HG02938 (cell line): Measurements from ENCODE around the gene MRPL3.
"Not testable (repeated sequence)": the region's sequence is repeated elsewhere in the genome, so short reads cannot be mapped to it uniquely, and the experiment has no call there.

Source experiments
- ATAC-seq: cut with Tn5 transposase; IDR thresholded peaks from one replicate; pipeline ENCODE4 v1.9.1; 2021; ENCODE audit warnings: mild to moderate bottlenecking, moderate library complexity; ENCODE audit not compliant: unreplicated experiment

Gene MRPL3

DNA sequence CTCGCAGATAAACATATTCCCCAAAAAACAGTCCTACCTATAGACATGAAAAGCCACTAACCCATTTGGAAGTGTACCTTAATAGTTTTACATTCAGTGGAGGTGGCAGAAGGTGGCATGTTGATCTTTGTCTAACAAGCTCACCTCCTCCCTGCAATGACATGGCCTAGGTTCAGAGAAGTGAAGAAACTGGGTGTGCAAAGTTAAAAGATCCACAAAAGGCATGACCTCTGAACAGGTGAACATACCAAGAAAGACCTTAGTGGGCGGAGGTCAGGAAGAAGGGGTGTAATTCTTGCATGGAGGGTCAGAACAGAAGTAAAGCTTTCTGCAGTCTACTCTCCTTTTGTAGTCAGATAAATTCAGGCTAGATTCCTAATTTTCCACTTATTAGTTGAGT, 822 bp downstream of the MRPL3 start:
- no peak for ATAC-seq

- ATAC-seq = no peak
Observed at GRCh38 chr3:131494706-131495105, 8.1 kb downstream of the MRPL3 start.

GRCh38 chr3:131491775-131492174, 11.0 kb downstream of the MRPL3 start:
- no peak for ATAC-seq

GRCh38 chr3:131491084-131491483, 11.7 kb downstream of the MRPL3 start:
- ATAC-seq = no peak

DNA sequence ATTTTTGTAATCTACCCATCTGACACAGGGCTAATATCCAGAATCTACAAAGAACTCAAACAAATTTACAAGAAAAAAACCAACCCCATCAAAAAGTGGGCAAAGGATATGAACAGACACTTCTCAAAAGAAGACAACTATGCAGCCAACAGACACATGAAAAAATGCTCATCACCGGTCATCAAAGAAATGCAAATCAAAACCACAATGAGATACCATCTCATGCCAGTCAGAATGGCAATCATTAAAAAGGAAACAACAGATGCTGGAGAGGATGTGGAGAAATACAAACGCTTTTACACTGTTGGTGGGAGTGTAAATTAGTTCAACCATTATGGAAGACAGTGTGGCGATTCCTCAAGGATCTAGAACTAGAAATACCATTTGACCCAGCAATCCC, 16.2 kb downstream of the MRPL3 start:
- not testable (repeated sequence) for ATAC-seq

- no peak for ATAC-seq
Observed at GRCh38 chr3:131485119-131485518, 17.7 kb downstream of the MRPL3 start.

- ATAC-seq = no peak
Observed at GRCh38 chr3:131484496-131485111, 18.2 kb downstream of the MRPL3 start.

DNA sequence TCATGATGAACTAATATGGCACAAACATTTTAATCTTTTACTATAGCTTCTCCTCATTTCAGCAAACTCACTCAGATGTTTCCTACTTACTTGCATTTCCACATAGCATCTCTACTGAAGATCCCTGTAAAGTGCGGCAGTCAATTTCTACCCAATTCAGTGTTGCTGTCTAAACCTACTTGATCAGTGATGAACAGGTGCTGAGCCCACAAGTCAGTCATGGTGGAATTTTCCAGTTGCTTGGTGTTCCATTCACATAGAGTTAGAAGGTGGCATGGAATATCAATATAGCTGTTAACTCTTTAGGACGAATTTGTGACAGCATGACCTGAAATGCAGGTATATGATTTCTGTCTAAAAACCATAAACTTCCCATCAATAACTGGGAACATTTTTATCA, 22.7 kb downstream of the MRPL3 start:
- no peak for ATAC-seq

DNA sequence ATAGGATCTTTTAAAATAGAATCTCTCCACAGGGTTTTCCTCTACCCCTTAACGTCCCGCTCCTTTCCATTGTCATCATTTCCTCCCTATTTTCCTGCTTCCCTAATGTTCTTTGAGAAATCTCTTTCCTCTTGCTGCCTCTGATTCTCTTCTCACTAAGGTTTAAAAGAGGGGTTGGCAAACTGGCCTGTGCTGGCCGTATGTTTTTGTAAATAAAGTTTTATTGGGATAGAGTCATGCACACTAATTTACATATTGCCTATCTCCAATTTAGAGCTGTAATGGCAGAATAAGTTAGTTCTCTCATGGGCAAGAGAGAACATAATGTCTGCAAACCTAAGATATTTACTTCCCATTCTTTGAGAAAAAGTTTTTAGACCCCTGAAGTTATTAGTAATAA, 25.0 kb downstream of the MRPL3 start:
- no peak for ATAC-seq

DNA sequence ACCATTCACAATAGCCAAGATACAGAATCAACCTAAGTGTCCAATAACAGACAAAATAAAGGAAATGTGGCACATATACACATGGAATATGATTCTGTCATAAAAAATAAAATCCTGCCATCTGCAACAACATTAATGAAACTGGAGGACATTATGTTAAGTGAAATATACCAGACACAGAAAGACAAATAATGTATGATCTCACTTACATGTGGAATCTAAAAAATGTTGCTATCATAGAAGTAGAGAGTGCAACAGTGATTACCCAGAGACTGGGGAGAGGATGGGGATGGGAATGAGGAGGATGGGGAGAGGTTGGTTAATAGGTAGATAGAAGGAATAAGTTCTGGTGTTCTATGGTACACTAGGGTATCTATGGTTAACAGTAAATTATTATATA, 28.7 kb downstream of the MRPL3 start:
- ATAC-seq = no peak

DNA sequence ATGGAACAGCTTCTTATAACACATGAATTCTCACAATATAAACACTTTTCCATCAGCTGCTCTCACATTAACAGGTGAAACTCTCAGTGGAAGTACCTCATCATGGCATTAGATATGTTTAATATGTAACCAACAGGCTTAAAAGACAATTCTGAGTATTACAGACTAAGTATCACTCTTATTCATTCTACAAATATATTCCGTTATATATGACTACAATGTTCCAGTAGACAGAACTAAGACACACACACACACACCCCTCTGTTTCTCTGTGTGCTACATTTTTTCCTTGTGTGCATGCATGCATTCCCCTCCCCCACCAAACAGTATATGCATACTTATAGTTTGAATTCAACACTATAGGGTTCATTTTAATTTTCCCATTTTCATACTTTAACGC, 32.4 kb downstream of the MRPL3 start:
- no peak for ATAC-seq

DNA sequence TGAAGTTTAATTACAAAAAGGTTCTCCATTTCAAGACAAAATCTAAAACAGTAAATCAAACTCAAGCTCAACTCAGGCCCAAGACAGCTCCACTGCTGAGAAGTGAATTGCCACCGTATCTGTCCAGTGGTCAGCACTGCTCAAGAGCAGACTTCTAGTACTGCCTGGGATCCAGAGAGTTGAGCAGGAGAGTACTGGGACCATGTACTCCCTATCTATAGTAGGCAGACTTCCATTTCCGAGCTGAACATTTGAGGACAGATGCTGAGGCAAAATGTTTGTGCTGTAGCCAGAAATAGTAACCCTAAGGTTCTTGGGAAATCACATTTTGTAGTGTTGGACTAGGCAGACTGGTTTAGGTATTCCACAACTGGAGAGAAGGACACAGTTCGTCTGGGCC, 44.1 kb downstream of the MRPL3 start:
- ATAC-seq = no peak

- no peak for ATAC-seq
Observed at GRCh38 chr3:131457220-131457619, 45.6 kb downstream of the MRPL3 start.

GRCh38 chr3:131454501-131454900, 48.3 kb downstream of the MRPL3 start:
- no peak for ATAC-seq

- ATAC-seq = no peak
Observed at GRCh38 chr3:131453533-131453932, 49.2 kb downstream of the MRPL3 start.

DNA sequence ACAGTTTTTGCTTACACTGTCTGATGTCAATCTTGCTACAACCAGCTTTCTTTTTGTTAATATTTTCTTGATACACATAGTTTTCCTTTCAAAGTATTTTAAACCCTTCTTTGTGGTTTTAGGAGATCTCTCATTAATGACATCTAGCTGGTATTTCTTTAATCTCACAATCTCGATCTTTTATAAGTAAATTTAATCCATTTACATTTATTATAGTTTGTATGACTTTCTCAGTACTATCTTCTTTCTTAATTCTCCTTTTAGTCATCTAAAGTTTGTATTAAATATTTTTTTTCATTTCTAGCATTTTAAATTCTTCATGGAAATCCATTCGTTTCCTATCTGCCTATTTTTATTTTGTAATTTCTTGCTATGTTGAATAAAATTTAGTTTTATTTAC, 55.4 kb downstream of the MRPL3 start:
- ATAC-seq = no peak

DNA sequence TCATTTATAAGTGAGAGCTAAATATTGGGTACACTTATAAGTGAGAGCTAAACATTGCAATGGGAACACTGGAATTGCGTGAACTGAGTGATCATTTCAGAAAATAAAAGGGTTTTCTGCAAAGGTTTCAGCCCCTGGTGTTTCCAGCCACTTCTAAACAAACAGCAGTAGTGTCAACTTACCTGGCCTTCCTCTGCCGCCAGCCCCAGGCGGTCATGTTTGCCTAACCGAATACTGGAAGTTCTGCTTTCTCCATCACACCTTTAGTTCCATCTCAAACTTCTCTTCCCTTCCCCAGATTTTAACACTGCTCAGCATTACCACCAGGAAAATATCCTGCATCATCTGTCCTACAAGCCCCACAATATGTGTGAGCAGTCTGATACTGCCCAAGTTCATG, 58.6 kb downstream of the MRPL3 start:
- no peak for ATAC-seq

DNA sequence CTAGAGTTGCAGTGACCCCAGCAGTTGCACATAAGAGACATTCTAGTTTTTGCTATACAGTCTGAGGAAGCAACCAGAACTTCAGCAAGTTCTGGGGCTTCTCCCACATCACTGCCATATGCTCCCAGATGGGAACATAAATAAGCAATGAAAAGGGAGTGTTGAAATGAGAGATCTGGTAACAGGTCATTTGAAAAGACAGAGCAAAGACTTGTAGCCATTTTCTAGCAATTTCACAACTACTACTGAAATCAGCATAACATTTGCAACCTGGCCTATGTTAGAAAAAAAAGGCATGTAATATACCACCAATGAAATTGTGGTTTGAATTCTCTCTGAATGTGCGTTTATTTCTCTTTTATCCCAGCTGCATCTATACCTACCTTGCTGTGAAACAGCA, 63.7 kb downstream of the MRPL3 start:
- no peak for ATAC-seq

DNA sequence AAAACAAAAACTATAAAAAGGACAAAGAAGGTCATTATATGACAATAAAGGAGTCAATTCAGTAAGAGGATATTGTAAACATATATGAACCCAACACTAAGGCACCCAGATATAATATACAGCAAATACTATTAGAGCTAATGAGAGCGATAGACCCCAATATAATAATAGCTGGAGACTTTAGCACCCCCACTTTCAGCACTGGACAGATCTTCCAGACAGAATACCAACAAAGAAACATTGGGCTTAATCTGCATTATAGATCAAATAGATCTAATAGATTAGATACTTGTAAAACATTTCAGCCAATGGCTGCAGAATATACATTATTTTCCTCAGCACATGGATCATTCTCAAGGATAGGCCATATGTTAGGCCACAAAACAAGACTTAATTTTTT, 67.8 kb downstream of the MRPL3 start:
- no peak for ATAC-seq

GRCh38 chr3:131432441-131432840, 70.3 kb downstream of the MRPL3 start:
- ATAC-seq = no peak

- no peak for ATAC-seq
Observed at GRCh38 chr3:131431754-131432153, 71.0 kb downstream of the MRPL3 start.

DNA sequence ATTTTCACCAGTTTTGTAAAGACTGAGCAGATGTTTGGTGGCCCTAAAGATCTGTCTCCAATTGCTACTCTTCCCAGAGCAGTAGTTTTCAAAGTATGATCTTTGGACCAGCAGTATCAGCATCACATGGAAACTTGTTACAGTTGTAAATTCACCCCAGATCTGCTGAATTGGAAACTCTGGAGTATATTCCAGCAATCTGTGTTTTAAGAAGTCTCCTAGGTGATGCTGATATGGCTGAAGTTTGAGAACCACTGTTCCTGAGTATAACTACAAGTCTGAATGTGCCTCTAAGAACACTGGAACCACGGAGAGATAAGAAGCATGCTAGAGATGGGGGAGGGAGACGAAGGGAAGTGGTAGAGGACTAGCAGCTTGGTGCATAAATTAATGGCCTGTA, 75.5 kb downstream of the MRPL3 start:
- no peak for ATAC-seq

GRCh38 chr3:131421957-131422498, 80.7 kb downstream of the MRPL3 start:
- ATAC-seq = peak; percentile 42
